K562 (cell line): ENCODE results near the gene AIRE. TPM values are rescaled to one million over a fixed set of nuclear protein-coding genes. Genes with fewer than 3 reads are reported as not detected.
A peak's percentile ranks its signal among the peaks of the same experiment; 100 is the strongest.

ENCODE experiments used
- ARID2 ChIP-seq: fragments of 450-650 bp; IDR thresholded peaks from 2 replicates; pipeline ENCODE4 v1.6.1; 2017; ENCODE audit warnings: antibody characterized with exemption, mild to moderate bottlenecking
- GABPA ChIP-seq: fragments of 200-800 bp; sonication (Bioruptor generic); conservative IDR thresholded peaks from 2 replicates; pipeline ENCODE4 v1.6.1; 2016; ENCODE audit warnings: low read depth, missing genetic modification characterization, missing compliant biosample characterization
- GABPB1 ChIP-seq: sonication (generic); formaldehyde crosslinking; IDR thresholded peaks from 2 replicates; pipeline ENCODE4 v1.8.0; 2022; ENCODE audit warnings: mild to moderate bottlenecking, missing genetic modification reagents
- HMBOX1 ChIP-seq: sonication (generic); IDR thresholded peaks from 2 replicates; pipeline ENCODE4 v1.6.1; 2016
- HNRNPL ChIP-seq: fragments of 200-400 bp; formaldehyde crosslinking; IDR thresholded peaks from 2 replicates; pipeline ENCODE4 v1.6.1; 2017; ENCODE audit warnings: low read depth, mild to moderate bottlenecking, low read length
- KLF13 ChIP-seq: fragments of 450-650 bp; IDR thresholded peaks from 2 replicates; pipeline ENCODE4 v1.6.1; 2016; ENCODE audit warnings: missing genetic modification characterization, low read depth, mild to moderate bottlenecking, missing compliant biosample characterization, moderate library complexity, borderline replicate concordance
- MAZ ChIP-seq, 2 experiments: fragments of 450-650 bp in 1 of 2; sonication (generic) in 1 of 2; formaldehyde crosslinking; IDR thresholded peaks in 1 of 2; conservative IDR thresholded peaks in 1 of 2; 2 replicates each; pipeline versions ENCODE4 v1.4.0 to v1.5.0; 2020; ENCODE audit warnings: mild to moderate bottlenecking in 1 of 2, missing genetic modification reagents in 1 of 2
- NCOR1 ChIP-seq: fragments of 450-650 bp; IDR thresholded peaks from 2 replicates; pipeline ENCODE4 v1.6.1; 2016; ENCODE audit warnings: mild to moderate bottlenecking, moderate library complexity
- NUFIP1 ChIP-seq: fragments of 450-650 bp; IDR thresholded peaks from 2 replicates; pipeline ENCODE4 v1.6.1; 2018; ENCODE audit not compliant: partially characterized antibody
- REST ChIP-seq, 2 experiments: fragments of 450-650 bp; formaldehyde crosslinking in 1 of 2; IDR thresholded peaks; 2 replicates each; pipeline versions ENCODE4 v1.4.0 to v1.6.1; 2014 to 2020; ENCODE audit warnings: mild to moderate bottlenecking in 2 of 2, borderline replicate concordance in 1 of 2, low read depth in 1 of 2
- TOE1 ChIP-seq, 2 experiments: fragments of 450-650 bp in 1 of 2; sonication (generic) in 1 of 2; formaldehyde crosslinking in 1 of 2; IDR thresholded peaks; 2 replicates each; pipeline versions ENCODE4 v1.7.1 to v1.8.0; 2016 to 2022; ENCODE audit warnings: borderline replicate concordance in 2 of 2, mild to moderate bottlenecking in 2 of 2, antibody characterized with exemption in 1 of 2, inconsistent platforms in 1 of 2, low read depth in 1 of 2, missing genetic modification reagents in 1 of 2, moderate library complexity in 1 of 2
- ZNF24 ChIP-seq: fragments of 450-650 bp; IDR thresholded peaks from 2 replicates; pipeline ENCODE4 v1.6.1; 2016
- polyA plus RNA-seq, 8 experiments: library from polyadenylated mRNA; depleted of rRNA in 4 of 8; stranded (reverse) in 5 of 8; unstranded in 3 of 8; fragments of >200 nt; fragmentation: Nextera tagmentation in 2 of 8; fragmentation: Illumina TruSeq in 1 of 8; extraction: Ambion mirVana in 2 of 8; extraction: Trizol in 1 of 8; gene quantifications; 2 replicates each; pipeline versions ENCODE4 v1.2.1 to v1.2.3, GENCODE V29; 2011 to 2014; ENCODE audit warnings: inconsistent platforms in 1 of 8, missing spikeins in 1 of 8
- total RNA-seq, 7 experiments: library from RNA; depleted of rRNA in 6 of 7; stranded (reverse); fragments of >200 nt in 6 of 7; fragmentation: Illumina TruSeq in 2 of 7; extraction: Trizol in 2 of 7; gene quantifications; 2 replicates each; pipeline versions ENCODE4 v1.2.1 to v1.2.3, GENCODE V29; 2011 to 2021; ENCODE audit warnings: low replicate concordance in 1 of 7
- TF ChIP-seq, protein P1 (sequence below): fragments of 250-450 bp; sonication (Bioruptor Pico); IDR thresholded peaks from 2 replicates; pipeline ENCODE4 v1.8.0; 2021; ENCODE audit warnings: mild to moderate bottlenecking, moderate library complexity
- TF ChIP-seq, protein P2 (sequence below): fragments of 450-650 bp; formaldehyde crosslinking; IDR thresholded peaks from 2 replicates; pipeline ENCODE4 v1.4.0; 2020; ENCODE audit warnings: mild to moderate bottlenecking, moderate library complexity

Gene AIRE
- total and polyA plus RNA-seq, 9 of the 15 experiments (the other 6 are each of a cell fraction or from before 2014, with no cell fraction given) = 0.01 TPM; not detected in 8

DNA sequence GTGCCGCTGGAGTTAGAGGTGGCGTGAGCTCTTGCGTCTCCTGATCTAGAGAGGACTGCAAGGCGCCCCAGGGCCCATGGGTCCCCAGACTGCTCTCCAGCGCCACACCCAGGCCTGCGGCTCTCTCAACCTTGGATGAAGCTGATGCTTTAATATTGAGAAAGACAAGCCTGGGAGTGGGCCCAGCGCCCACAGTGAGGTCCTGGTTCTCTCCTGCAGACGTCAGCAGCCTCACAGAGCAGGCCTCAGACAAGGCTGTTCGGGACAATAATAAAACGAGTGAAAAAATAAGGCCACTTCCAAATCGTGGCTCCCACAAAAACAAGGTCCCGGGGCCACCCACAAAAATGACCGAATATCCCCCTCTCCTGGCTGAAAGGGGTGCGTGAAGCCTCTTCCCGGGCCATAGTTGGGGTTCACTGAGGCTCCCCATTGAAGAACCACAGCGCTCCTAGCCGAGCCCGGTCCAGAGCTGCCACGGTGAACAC is 18.0 kb upstream of the AIRE start (continued):
- TF ChIP-seq, protein P1, sequence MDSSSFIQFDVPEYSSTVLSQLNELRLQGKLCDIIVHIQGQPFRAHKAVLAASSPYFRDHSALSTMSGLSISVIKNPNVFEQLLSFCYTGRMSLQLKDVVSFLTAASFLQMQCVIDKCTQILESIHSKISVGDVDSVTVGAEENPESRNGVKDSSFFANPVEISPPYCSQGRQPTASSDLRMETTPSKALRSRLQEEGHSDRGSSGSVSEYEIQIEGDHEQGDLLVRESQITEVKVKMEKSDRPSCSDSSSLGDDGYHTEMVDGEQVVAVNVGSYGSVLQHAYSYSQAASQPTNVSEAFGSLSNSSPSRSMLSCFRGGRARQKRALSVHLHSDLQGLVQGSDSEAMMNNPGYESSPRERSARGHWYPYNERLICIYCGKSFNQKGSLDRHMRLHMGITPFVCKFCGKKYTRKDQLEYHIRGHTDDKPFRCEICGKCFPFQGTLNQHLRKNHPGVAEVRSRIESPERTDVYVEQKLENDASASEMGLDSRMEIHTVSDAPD (CRISPR knock-in tag) = no peak
- TF ChIP-seq ZNF24 (peak; percentile 75; the same call in 1 of the 2 replicates), ARID2 (0 out of 2 replicates have a peak, but pooled peaks have one; percentile 54), NUFIP1 (no peak), KLF13 (tag) (no peak), MAZ (CRISPR knock-in tag; conservative IDR thresholded peaks at IDR 0.05 in 1 of 2, IDR thresholded peaks at IDR 0.05 in 1 of 2) (peak; percentile 35 to 67; a peak in 1 of 4 replicates), HNRNPL (no peak), GABPA (0 out of 2 replicates have a peak, but pooled peaks have one; percentile 22), NCOR1 (no peak), GABPB1 (0 out of 2 replicates have a peak, but pooled peaks have one; percentile 33), REST (IDR thresholded peaks at IDR 0.05; ENCODE audit: borderline replicate concordance) (peak; percentile 96), REST (CRISPR knock-in tag; IDR thresholded peaks at IDR 0.05; ENCODE audit: low read depth) (no peak), TOE1 (IDR thresholded peaks at IDR 0.05; ENCODE audit: borderline replicate concordance) (0 out of 2 replicates have a peak, but pooled peaks have one; percentile 26), TOE1 (CRISPR knock-in tag; IDR thresholded peaks at IDR 0.05; ENCODE audit: borderline replicate concordance, low read depth) (no peak), HMBOX1 (no peak)
- TF ChIP-seq, protein P2, sequence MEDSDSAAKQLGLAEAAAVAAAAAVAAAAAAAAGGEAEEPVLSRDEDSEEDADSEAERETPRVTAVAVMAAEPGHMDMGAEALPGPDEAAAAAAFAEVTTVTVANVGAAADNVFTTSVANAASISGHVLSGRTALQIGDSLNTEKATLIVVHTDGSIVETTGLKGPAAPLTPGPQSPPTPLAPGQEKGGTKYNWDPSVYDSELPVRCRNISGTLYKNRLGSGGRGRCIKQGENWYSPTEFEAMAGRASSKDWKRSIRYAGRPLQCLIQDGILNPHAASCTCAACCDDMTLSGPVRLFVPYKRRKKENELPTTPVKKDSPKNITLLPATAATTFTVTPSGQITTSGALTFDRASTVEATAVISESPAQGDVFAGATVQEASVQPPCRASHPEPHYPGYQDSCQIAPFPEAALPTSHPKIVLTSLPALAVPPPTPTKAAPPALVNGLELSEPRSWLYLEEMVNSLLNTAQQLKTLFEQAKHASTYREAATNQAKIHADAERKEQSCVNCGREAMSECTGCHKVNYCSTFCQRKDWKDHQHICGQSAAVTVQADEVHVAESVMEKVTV (CRISPR knock-in tag) = peak; percentile 99
